Renal cortical epithelial cell (primary cell): Measurements from ENCODE around the gene ZNF518A. TPM values are rescaled to one million over a fixed set of nuclear protein-coding genes. Genes with fewer than 3 reads are reported as not detected.

Source experiments
- total RNA-seq: library from RNA; depleted of rRNA; stranded (reverse); fragments of >200 nt; gene quantifications from 2 replicates; pipeline ENCODE4 v1.2.3, GENCODE V29; 2014

Gene ZNF518A
- total RNA-seq, 1 donor from 2014 or later: 29.3 TPM

Other genes starting within 250 kb of the ZNF518A start
- gene CC2D2B, start 222.3 kb upstream of the ZNF518A start, total RNA-seq: 0.30 and 0.69 TPM in 2 replicates
- gene CCNJ, start 86.7 kb upstream of the ZNF518A start, total RNA-seq: 11.6 and 13.9 TPM in 2 replicates
- 0.35 and 2.8 TPM in 2 replicates for gene BLNK, start 141.3 kb downstream of the ZNF518A start, total RNA-seq
- not detected in 2 replicates for gene DNTT, start 174.1 kb downstream of the ZNF518A start, total RNA-seq
- gene OPALIN, start 228.7 kb downstream of the ZNF518A start, total RNA-seq: 0.05 TPM in 1 of 2 replicates, not detected in the other